Esophagus muscularis mucosa (tissue), 4 donors: ENCODE data around the gene CPA5. TPM values are rescaled to one million over a fixed set of nuclear protein-coding genes. Genes with fewer than 3 reads are reported as not detected.
"Not testable (repeated sequence)": the region's sequence is repeated elsewhere in the genome, so short reads cannot be mapped to it uniquely, and the experiment has no call there.

Source experiments
- DNase-seq: peaks from one replicate; pipeline ENCODE4 v3.0.0-alpha.2; 2017; ENCODE audit errors: extremely low spot score
- H3K27ac ChIP-seq, 4 donors: fragments of 200-600 bp; sonication (generic); replicated peaks in 1 of 4; 1 replicate in 3 of 4; 2 replicates in 1 of 4; pipeline ENCODE4 v1.5.1; 2016 to 2019; ENCODE audit warnings: mild to moderate bottlenecking in 1 of 4
- H3K27me3 ChIP-seq, 4 donors: fragments of 200-600 bp; sonication (generic); one replicate each; pipeline versions ENCODE4 v1.5.1 to v1.6.0; 2016 to 2019
- H3K36me3 ChIP-seq, 4 donors: fragments of 200-600 bp; sonication (generic); one replicate each; pipeline ENCODE4 v1.5.1; 2016 to 2019
- H3K4me1 ChIP-seq, 4 donors: fragments of 200-600 bp; sonication (generic); one replicate each; pipeline ENCODE4 v1.5.1; 2016 to 2019
- H3K4me3 ChIP-seq, 4 donors: fragments of 200-600 bp; sonication (generic); 1 replicate in 2 of 4; 2 replicates in 2 of 4; pipeline ENCODE4 v1.5.1; 2016 to 2019; ENCODE audit warnings: mild to moderate bottlenecking in 4 of 4, moderate library complexity in 1 of 4
- H3K9me3 ChIP-seq, 4 donors: fragments of 200-600 bp; sonication (generic); 1 replicate in 3 of 4; 2 replicates in 1 of 4; pipeline ENCODE4 v1.5.1; 2016 to 2019
- EP300 ChIP-seq: sonication (generic); formaldehyde crosslinking; IDR thresholded peaks from one replicate; pipeline ENCODE4 v1.6.1; 2017; ENCODE audit warnings: antibody characterized with exemption
- POLR2A ChIP-seq: fragments of 450-650 bp; IDR thresholded peaks from one replicate; pipeline ENCODE4 v1.6.1; 2017; ENCODE audit warnings: antibody characterized with exemption, moderate library complexity, mild to moderate bottlenecking, low read depth
- POLR2AphosphoS5 ChIP-seq, 2 donors: sonication (generic); formaldehyde crosslinking; IDR thresholded peaks; one replicate each; pipeline ENCODE4 v1.6.1; 2017; ENCODE audit warnings: antibody characterized with exemption in 2 of 2
- WGBS: methylation state at CpG from one replicate; pipeline ENCODE4 v1.1.5; 2018; 5-methylcytosine and 5-hydroxymethylcytosine counted together
- intact Hi-C: fragments of 100-400 bp; cut with DNase I; formaldehyde crosslinking; loops from one replicate; pipeline ENCODE4 v1.15.1; 2023
- total RNA-seq, 4 donors: library from RNA; depleted of rRNA; stranded (reverse); fragments of >200 nt; gene quantifications; one replicate each; pipeline versions ENCODE4 v1.1.0 to v1.2.1, GENCODE V29; 2016
- TF ChIP-seq, protein P1 (sequence below), 3 experiments: fragments of 200-600 bp in 2 of 3; fragments of 450-650 bp in 1 of 3; sonication (generic) in 2 of 3; IDR thresholded peaks; one replicate each; pipeline ENCODE4 v1.5.1; 2017 to 2019; ENCODE audit warnings: antibody characterized with exemption in 3 of 3, mild to moderate bottlenecking in 2 of 3, moderate library complexity in 1 of 3

Gene CPA5
- total RNA-seq, 4 donors from 2014 or later = not detected

- intact Hi-C loops = no loop called here
These were observed 28.0 kb downstream of the CPA5 start for GRCh38 chr7:130372402-130373165.

GRCh38 chr7:130374507-130374906 lies 29.9 kb downstream of the CPA5 start:
- 96% methylated on average over 6 of the region's 6 CpGs for WGBS
- peaks cover 0 to 5% (median 0%) of the 10 kb centered on the region in 4 donors for H3K9me3 ChIP-seq
- H3K36me3 ChIP-seq = no peaks in the 10 kb centered on the region
- H3K27me3 ChIP-seq = no peaks in the 10 kb centered on the region
- intact Hi-C loops = no loop called here
- peak overlapping the region; percentile 84 to 92 (median 88) for H3K27ac ChIP-seq
- TF ChIP-seq POLR2A = no peak
- TF ChIP-seq POLR2AphosphoS5 (IDR thresholded peaks at IDR 0.05) = no peak
- TF ChIP-seq, protein P1, sequence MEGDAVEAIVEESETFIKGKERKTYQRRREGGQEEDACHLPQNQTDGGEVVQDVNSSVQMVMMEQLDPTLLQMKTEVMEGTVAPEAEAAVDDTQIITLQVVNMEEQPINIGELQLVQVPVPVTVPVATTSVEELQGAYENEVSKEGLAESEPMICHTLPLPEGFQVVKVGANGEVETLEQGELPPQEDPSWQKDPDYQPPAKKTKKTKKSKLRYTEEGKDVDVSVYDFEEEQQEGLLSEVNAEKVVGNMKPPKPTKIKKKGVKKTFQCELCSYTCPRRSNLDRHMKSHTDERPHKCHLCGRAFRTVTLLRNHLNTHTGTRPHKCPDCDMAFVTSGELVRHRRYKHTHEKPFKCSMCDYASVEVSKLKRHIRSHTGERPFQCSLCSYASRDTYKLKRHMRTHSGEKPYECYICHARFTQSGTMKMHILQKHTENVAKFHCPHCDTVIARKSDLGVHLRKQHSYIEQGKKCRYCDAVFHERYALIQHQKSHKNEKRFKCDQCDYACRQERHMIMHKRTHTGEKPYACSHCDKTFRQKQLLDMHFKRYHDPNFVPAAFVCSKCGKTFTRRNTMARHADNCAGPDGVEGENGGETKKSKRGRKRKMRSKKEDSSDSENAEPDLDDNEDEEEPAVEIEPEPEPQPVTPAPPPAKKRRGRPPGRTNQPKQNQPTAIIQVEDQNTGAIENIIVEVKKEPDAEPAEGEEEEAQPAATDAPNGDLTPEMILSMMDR (IDR thresholded peaks at IDR 0.05) = no peak
- TF ChIP-seq EP300 = no peak
- H3K4me3 ChIP-seq = no peak overlapping the region
- DNase-seq = no peak
- H3K4me1 ChIP-seq = peaks cover 12 to 51% (median 48%) of the 10 kb centered on the region in 4 donors

More at GRCh38 chr7:130372402-130373165, 28.0 kb downstream of the CPA5 start:
- H3K4me3 ChIP-seq = no peak overlapping the region
- peak overlapping the region; percentile 84 to 92 (median 88) for H3K27ac ChIP-seq
- peaks cover 0 to 5% (median 0%) of the 10 kb centered on the region in 4 donors for H3K9me3 ChIP-seq
- peaks cover 12 to 59% (median 56%) of the 10 kb centered on the region in 4 donors for H3K4me1 ChIP-seq
- H3K27me3 ChIP-seq = no peaks in the 10 kb centered on the region
- TF ChIP-seq EP300 (no peak), POLR2A (no peak), POLR2AphosphoS5 (IDR thresholded peaks at IDR 0.05) (no peak)
- TF ChIP-seq, protein P1 (IDR thresholded peaks at IDR 0.05) = no peak
- no peaks in the 10 kb centered on the region for H3K36me3 ChIP-seq
- no peak for DNase-seq
- WGBS = 82% methylated on average over 11 of the region's 11 CpGs

GRCh38 chr7:130376461-130376860 lies 31.8 kb downstream of the CPA5 start:
- 50% methylated on average over 1 of the region's 1 CpG for WGBS
- peaks cover 12 to 43% (median 38%) of the 10 kb centered on the region in 4 donors for H3K4me1 ChIP-seq

GRCh38 chr7:130377178-130377577 lies 32.6 kb downstream of the CPA5 start:
- H3K27ac ChIP-seq = no peak overlapping the region
- TF ChIP-seq, protein P1 (IDR thresholded peaks at IDR 0.05) = no peak
- TF ChIP-seq POLR2A (no peak), POLR2AphosphoS5 (IDR thresholded peaks at IDR 0.05) (no peak)

More at GRCh38 chr7:130376461-130376860, 31.8 kb downstream of the CPA5 start:
- H3K36me3 ChIP-seq, H3K27me3 ChIP-seq, H3K9me3 ChIP-seq, H3K27ac ChIP-seq, DNase-seq, H3K4me3 ChIP-seq, intact Hi-C loops: not testable (repeated sequence)

DNA sequence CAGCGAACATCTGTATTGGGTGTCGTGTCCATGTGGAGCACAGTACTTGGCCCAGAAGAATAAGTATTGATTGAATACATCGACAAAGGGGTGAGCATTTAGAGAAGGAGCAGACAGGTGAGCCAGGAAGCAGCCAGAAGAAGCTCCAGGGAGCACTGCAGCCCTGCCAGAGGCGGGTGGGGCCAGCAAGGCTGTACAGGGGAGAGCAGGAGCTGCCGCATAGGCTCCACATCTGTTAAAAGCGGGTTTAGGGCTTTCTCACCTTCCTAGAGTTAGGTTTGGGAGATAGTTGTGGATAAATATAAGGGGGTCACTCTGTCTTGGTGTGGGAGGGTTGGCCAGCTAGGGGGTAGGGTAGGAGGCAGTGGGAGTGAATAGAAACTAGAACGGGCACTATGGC lies 34.4 kb downstream of the CPA5 start:
- H3K4me3 ChIP-seq = no peak overlapping the region
- no peaks in the 10 kb centered on the region for H3K36me3 ChIP-seq
- H3K27ac ChIP-seq = no peak overlapping the region
- peaks cover 0 to 5% (median 0%) of the 10 kb centered on the region in 4 donors for H3K9me3 ChIP-seq
- peaks cover 0 to 18% (median 13%) of the 10 kb centered on the region in 4 donors for H3K4me1 ChIP-seq
- intact Hi-C loops = no loop called here
- DNase-seq = no peak
- 89% methylated on average over 7 of the region's 7 CpGs for WGBS
- no peak for TF ChIP-seq EP300
- H3K27me3 ChIP-seq = no peaks in the 10 kb centered on the region

More at GRCh38 chr7:130377178-130377577, 32.6 kb downstream of the CPA5 start:
- Histone ChIP-seq H3K36me3 (no peaks in the 10 kb centered on the region), H3K27me3 (no peaks in the 10 kb centered on the region), H3K4me3 (no peak overlapping the region), H3K4me1 (peaks cover 12 to 36% (median 32%) of the 10 kb centered on the region in 4 donors), H3K9me3 (peaks cover 0 to 5% (median 0%) of the 10 kb centered on the region in 4 donors)
- 85% methylated on average over 5 of the region's 6 CpGs for WGBS
- DNase-seq = no peak
- intact Hi-C loops = no loop called here
